GM12878 (cell line): ENCODE measurements around the gene OAF.

Source experiments
- EGR1 ChIP-seq, 2 experiments: IDR thresholded peaks; 1 replicate in 1 of 2; 2 replicates in 1 of 2; pipeline ENCODE4 v1.6.1; 2011 to 2012; ENCODE audit warnings: low read depth in 2 of 2, low read length in 2 of 2, borderline replicate concordance in 1 of 2, mild to moderate bottlenecking in 1 of 2, moderate library complexity in 1 of 2
- KDM1A ChIP-seq: fragments of 200-600 bp; sonication (generic); IDR thresholded peaks from 2 replicates; pipeline ENCODE4 v1.6.1; 2016; ENCODE audit warnings: borderline replicate concordance
- POLR2A ChIP-seq: IDR thresholded peaks from 2 replicates; pipeline ENCODE4 v1.6.1; 2011; ENCODE audit warnings: low read depth, mild to moderate bottlenecking, low read length
- SIN3A ChIP-seq: IDR thresholded peaks from 2 replicates; pipeline ENCODE4 v1.6.1; 2012; ENCODE audit warnings: low read depth, low read length, improper control_type of control experiment
- TF ChIP-seq, protein P1 (sequence below): fragments of 450-650 bp; IDR thresholded peaks from 2 replicates; pipeline ENCODE4 v1.6.1; 2017; ENCODE audit warnings: antibody characterized with exemption, mild to moderate bottlenecking, moderate library complexity
- TF ChIP-seq, protein P2 (sequence below): IDR thresholded peaks from 2 replicates; pipeline ENCODE4 v1.6.1; 2012; ENCODE audit warnings: low read depth, low read length, improper control_type of control experiment

DNA sequence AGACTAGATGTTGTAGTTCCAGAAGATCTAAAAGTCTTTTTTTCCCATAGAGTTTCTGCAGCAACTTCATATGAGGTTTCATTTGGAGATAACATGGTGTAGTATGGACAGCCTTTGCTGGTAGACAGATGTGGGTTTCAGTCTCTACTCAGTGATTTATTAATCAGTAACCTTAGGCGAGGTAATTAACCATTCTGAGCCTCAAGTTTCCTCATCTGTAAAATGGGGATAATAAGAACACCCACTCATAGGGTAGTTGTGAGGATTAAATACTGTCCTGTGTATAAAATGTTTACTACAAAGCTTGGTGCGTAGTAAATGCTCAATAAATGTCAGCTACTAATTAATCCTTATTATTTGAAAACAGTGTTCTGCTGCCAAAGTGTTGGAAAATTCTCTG, 45.9 kb downstream of the OAF start:
- TF ChIP-seq KDM1A (no peak), SIN3A (no peak), POLR2A (no peak), EGR1 (IDR thresholded peaks at IDR 0.05; ENCODE audit: borderline replicate concordance in 1 of 2, low read depth in 2 of 2, low read length in 2 of 2) (no peak)
- TF ChIP-seq, protein P1, sequence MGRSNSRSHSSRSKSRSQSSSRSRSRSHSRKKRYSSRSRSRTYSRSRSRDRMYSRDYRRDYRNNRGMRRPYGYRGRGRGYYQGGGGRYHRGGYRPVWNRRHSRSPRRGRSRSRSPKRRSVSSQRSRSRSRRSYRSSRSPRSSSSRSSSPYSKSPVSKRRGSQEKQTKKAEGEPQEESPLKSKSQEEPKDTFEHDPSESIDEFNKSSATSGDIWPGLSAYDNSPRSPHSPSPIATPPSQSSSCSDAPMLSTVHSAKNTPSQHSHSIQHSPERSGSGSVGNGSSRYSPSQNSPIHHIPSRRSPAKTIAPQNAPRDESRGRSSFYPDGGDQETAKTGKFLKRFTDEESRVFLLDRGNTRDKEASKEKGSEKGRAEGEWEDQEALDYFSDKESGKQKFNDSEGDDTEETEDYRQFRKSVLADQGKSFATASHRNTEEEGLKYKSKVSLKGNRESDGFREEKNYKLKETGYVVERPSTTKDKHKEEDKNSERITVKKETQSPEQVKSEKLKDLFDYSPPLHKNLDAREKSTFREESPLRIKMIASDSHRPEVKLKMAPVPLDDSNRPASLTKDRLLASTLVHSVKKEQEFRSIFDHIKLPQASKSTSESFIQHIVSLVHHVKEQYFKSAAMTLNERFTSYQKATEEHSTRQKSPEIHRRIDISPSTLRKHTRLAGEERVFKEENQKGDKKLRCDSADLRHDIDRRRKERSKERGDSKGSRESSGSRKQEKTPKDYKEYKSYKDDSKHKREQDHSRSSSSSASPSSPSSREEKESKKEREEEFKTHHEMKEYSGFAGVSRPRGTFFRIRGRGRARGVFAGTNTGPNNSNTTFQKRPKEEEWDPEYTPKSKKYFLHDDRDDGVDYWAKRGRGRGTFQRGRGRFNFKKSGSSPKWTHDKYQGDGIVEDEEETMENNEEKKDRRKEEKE = no peak
- TF ChIP-seq, protein P2, sequence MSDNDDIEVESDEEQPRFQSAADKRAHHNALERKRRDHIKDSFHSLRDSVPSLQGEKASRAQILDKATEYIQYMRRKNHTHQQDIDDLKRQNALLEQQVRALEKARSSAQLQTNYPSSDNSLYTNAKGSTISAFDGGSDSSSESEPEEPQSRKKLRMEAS = no peak
